HepG2 (cell line): Measurements from ENCODE around the gene CFAP61. TPM values are rescaled to one million over a fixed set of nuclear protein-coding genes. Genes with fewer than 3 reads are reported as not detected.

ENCODE experiments used
- DRAP1 ChIP-seq: IDR thresholded peaks from 2 replicates; pipeline ENCODE4 v1.6.1; 2016; ENCODE audit warnings: missing genetic modification reagents, missing compliant biosample characterization
- FOSL2 ChIP-seq: sonication (generic); formaldehyde crosslinking; IDR thresholded peaks from 2 replicates; pipeline ENCODE4 v1.4.0; 2020; ENCODE audit warnings: missing genetic modification reagents
- FOXK2 ChIP-seq: fragments of 450-650 bp; IDR thresholded peaks from 2 replicates; pipeline ENCODE4 v1.6.1; 2016
- GATAD1 ChIP-seq: IDR thresholded peaks from 2 replicates; pipeline ENCODE4 v1.6.1; 2016; ENCODE audit warnings: missing genetic modification reagents, missing compliant biosample characterization
- GATAD2A ChIP-seq: IDR thresholded peaks from 2 replicates; pipeline ENCODE4 v1.6.1; 2016
- HNRNPLL ChIP-seq: fragments of 200-400 bp; formaldehyde crosslinking; IDR thresholded peaks from 2 replicates; pipeline ENCODE4 v1.6.1; 2017; ENCODE audit warnings: mild to moderate bottlenecking, low read depth, low read length; ENCODE audit not compliant: poor library complexity, severe bottlenecking
- MAX ChIP-seq: IDR thresholded peaks from 2 replicates; pipeline ENCODE4 v1.6.1; 2012; ENCODE audit warnings: inconsistent platforms
- MED1 ChIP-seq: sonication (generic); formaldehyde crosslinking; IDR thresholded peaks from 2 replicates; pipeline ENCODE4 v1.4.0; 2020; ENCODE audit warnings: missing genetic modification reagents
- MTERF4 ChIP-seq: sonication (generic); formaldehyde crosslinking; IDR thresholded peaks from 2 replicates; pipeline ENCODE4 v1.8.0; 2023; ENCODE audit warnings: mild to moderate bottlenecking, missing genetic modification reagents
- RORA ChIP-seq: sonication (generic); formaldehyde crosslinking; IDR thresholded peaks from 2 replicates; pipeline ENCODE4 v1.5.0; 2020; ENCODE audit warnings: mild to moderate bottlenecking, missing genetic modification reagents, moderate library complexity
- SAP130 ChIP-seq: IDR thresholded peaks from 2 replicates; pipeline ENCODE4 v1.6.1; 2016; ENCODE audit warnings: low read depth
- SMARCE1 ChIP-seq: fragments of 450-650 bp; IDR thresholded peaks from 2 replicates; pipeline ENCODE4 v1.6.1; 2017; ENCODE audit warnings: borderline replicate concordance
- SMC3 ChIP-seq: IDR thresholded peaks from 2 replicates; pipeline ENCODE4 v1.6.1; 2011; ENCODE audit warnings: low read length, improper control_type of control experiment
- SRF ChIP-seq: IDR thresholded peaks from 2 replicates; pipeline ENCODE4 v1.6.1; 2011; ENCODE audit warnings: mild to moderate bottlenecking, low read depth, low read length, moderate library complexity
- SSRP1 ChIP-seq: IDR thresholded peaks from 2 replicates; pipeline ENCODE4 v1.6.1; 2016; ENCODE audit warnings: control low read depth
- ZHX1 ChIP-seq: sonication (generic); formaldehyde crosslinking; IDR thresholded peaks from 2 replicates; pipeline ENCODE4 v1.8.1; 2022; ENCODE audit warnings: low read depth, mild to moderate bottlenecking, missing genetic modification reagents
- ZNF224 ChIP-seq: sonication (generic); formaldehyde crosslinking; IDR thresholded peaks from 2 replicates; pipeline ENCODE4 v1.5.0; 2020; ENCODE audit warnings: mild to moderate bottlenecking, missing genetic modification reagents
- ZNF496 ChIP-seq: sonication (generic); formaldehyde crosslinking; IDR thresholded peaks from 2 replicates; pipeline ENCODE4 v1.8.1; 2023; ENCODE audit warnings: mild to moderate bottlenecking, moderate library complexity, missing genetic modification reagents; ENCODE audit not compliant: insufficient replicate concordance
- ZNF513 ChIP-seq: sonication (generic); formaldehyde crosslinking; conservative IDR thresholded peaks from 2 replicates; pipeline ENCODE4 v1.5.0; 2020; ENCODE audit warnings: missing genetic modification reagents
- ZNF691 ChIP-seq: sonication (generic); formaldehyde crosslinking; IDR thresholded peaks from 2 replicates; pipeline ENCODE4 v1.4.0; 2020; ENCODE audit warnings: missing genetic modification reagents, low read depth, mild to moderate bottlenecking, borderline replicate concordance
- ZNF720 ChIP-seq: sonication (generic); formaldehyde crosslinking; IDR thresholded peaks from 2 replicates; pipeline ENCODE4 v1.4.0; 2020; ENCODE audit warnings: missing genetic modification reagents
- ZNF878 ChIP-seq: sonication (generic); formaldehyde crosslinking; IDR thresholded peaks from 2 replicates; pipeline ENCODE4 v1.8.1; 2023; ENCODE audit warnings: mild to moderate bottlenecking, missing genetic modification reagents, moderate library complexity
- polyA plus RNA-seq, 8 experiments: library from polyadenylated mRNA; depleted of rRNA in 3 of 8; stranded (reverse) in 7 of 8; unstranded in 1 of 8; fragments of >200 nt; fragmentation: Illumina TruSeq in 4 of 8; extraction: Trizol in 4 of 8; gene quantifications; 2 replicates each; pipeline versions ENCODE4 v1.2.1 to v1.2.3, GENCODE V29; 2011 to 2016; ENCODE audit warnings: low read depth in 4 of 8, missing spikeins in 1 of 8, mixed read lengths in 1 of 8; ENCODE audit not compliant: insufficient read depth in 1 of 8
- total RNA-seq, 5 experiments: library from RNA; depleted of rRNA; stranded (reverse); fragments of >200 nt; fragmentation: Illumina TruSeq; extraction: Trizol; gene quantifications; 2 replicates each; pipeline ENCODE4 v1.2.3, GENCODE V29; 2016; ENCODE audit warnings: low read depth in 1 of 5

CFAP61 gene
- total and polyA plus RNA-seq, 2 of the 13 experiments (the other 11 are each of a cell fraction or from before 2014, with no cell fraction given): 0.27 TPM; not detected in 1

GRCh38 chr20:20010639-20011500 is 41.5 kb upstream of the CFAP61 start (continued):
- peak; percentile 73 for TF ChIP-seq FOSL2 (CRISPR knock-in tag)
- TF ChIP-seq ZNF878 (CRISPR knock-in tag): peak; percentile 41; the same call in 1 of the 2 replicates
- TF ChIP-seq MAX: peak; percentile 96
- peak; percentile 42; the same call in 1 of the 2 replicates for TF ChIP-seq GATAD1 (CRISPR knock-in tag)
- peak; percentile 93 for TF ChIP-seq MED1
- no peak for TF ChIP-seq ZHX1 (CRISPR knock-in tag)
- no peak for TF ChIP-seq HNRNPLL
- peak; percentile 94 for TF ChIP-seq SAP130
- peak; percentile 91 for TF ChIP-seq FOXK2
- no peak for TF ChIP-seq SRF
- no peak for TF ChIP-seq ZNF513 (CRISPR knock-in tag)
- TF ChIP-seq ZNF720 (CRISPR knock-in tag): no peak
- TF ChIP-seq MTERF4: 0 out of 2 replicates have a peak, but pooled peaks have one; percentile 53
- 0 out of 2 replicates have a peak, but pooled peaks have one; percentile 57 for TF ChIP-seq SSRP1 (CRISPR knock-in tag)
- peak; percentile 16; the same call in 1 of the 2 replicates for TF ChIP-seq SMC3
- TF ChIP-seq ZNF224 (CRISPR knock-in tag): no peak
- TF ChIP-seq DRAP1 (CRISPR knock-in tag): peak; percentile 16; the same call in 1 of the 2 replicates
- peak; percentile 100 for TF ChIP-seq RORA
- TF ChIP-seq SMARCE1: no peak
- peak; percentile 95 for TF ChIP-seq GATAD2A (CRISPR knock-in tag)
- TF ChIP-seq ZNF691 (CRISPR knock-in tag): no peak
- TF ChIP-seq ZNF496 (CRISPR knock-in tag): no peak
